Measurements from ENCODE around the gene FOXK2.

- TF ChIP-seq POLR2A (IDR thresholded peaks at IDR 0.05) (no peak), CTCF (IDR thresholded peaks at IDR 0.05) (no peak), EP300 (IDR thresholded peaks at IDR 0.05) (no peak), POLR2AphosphoS5 (IDR thresholded peaks at IDR 0.05) (no peak)
Observed at GRCh38 chr17:82587234-82588086, 67.9 kb downstream of the FOXK2 start.

All from upper lobe of left lung (tissue), 4 donors.